GM20431 (cell line): ENCODE results near the gene SFMBT1.

Experiments
- in situ Hi-C: fragments of 300-500 bp; cut with MseI, MboI; formaldehyde crosslinking; loops from one replicate; pipeline ENCODE4 v1.15.0; 2020; ENCODE audit warnings: low sequenced_read_pairs; ENCODE audit not compliant: unreplicated experiment

The SFMBT1 gene

DNA sequence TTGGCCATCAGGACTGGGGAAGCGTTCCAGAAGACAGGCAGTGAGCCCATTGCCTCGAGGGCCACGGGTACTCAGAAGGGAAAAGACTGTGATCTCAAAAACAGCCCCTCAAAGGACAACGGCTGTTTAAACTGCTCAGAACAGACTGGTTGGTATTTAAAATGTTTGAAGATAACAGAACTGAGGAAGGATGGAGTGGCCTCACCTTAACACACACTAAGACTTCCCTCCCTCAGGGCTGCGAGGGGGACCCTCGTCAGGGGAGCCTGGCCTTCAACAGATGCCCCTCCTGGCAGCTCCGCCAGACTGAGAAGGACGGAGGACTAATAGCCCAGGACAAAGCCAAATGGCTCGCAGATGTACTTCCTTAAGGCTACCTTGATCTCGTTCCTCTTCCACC is 151.1 kb downstream of the SFMBT1 start:
- in situ Hi-C loops, result no loop called here

DNA sequence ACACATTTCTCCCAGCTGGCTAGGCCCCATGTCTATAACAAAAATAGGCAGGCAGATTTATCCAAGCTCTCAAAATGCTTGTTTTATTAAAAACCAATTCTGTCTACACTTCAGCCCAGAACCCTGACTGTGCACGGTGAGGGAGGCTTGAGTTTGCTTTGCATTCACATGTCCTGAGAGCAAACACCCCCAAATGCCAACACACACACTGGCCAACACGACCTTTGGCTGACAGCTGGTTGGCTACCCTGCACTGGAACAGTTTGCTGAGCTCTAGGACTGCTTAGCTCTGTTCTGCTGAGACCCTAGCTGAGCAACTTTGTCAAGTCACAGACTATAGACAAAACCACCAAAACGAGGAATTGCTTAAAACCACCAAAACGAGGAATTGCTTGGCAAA is 152.2 kb downstream of the SFMBT1 start:
- in situ Hi-C loops, result no loop called here

DNA sequence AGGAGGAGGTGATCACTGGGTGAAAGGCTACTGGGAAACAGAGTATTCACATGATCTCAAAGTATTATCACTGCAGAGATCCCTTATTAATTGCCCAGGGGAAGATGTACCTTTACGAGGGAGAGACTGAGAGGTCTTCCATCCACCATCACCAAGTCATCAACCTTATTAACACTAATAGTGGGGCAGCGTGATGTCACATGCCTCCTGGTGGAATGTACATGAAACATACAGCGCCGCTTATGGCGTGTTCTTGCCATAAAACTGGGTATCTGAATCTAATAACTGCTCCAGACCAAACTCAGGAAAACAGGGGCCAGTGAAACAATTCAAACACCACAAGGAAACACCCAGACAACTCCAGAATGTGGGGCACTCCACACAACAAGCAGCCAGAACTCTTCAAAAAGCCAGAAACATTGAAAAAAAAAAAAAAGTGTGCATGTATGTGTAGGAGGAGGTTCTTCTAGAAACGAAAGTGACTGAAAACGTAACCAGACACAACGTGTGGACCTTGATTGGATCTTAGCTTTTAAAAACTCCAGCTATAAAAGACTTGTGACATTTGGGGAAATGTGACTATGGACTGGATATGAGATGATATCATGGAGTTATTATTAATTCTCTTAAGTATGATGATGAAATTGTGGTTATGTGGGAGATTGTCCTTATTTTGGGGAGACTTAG is 153.1 kb downstream of the SFMBT1 start:
- in situ Hi-C loops, result no loop called here

DNA sequence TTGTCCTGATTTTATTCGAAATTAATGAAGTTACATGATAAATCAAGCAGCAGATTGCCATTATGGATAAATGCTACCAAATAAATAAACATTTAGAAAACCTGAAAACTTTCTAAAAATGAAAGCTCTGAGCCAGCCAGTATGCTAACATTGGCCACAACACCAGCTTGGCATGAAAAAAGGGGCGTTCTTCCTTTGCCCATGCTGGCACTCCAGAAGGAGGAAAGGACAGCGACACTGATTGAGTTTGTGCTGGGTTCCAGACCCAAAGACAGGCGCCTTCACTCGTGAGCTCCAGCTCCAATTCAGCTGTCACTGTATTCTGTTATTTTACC is 153.6 kb downstream of the SFMBT1 start:
- in situ Hi-C loops, result no loop called here

DNA sequence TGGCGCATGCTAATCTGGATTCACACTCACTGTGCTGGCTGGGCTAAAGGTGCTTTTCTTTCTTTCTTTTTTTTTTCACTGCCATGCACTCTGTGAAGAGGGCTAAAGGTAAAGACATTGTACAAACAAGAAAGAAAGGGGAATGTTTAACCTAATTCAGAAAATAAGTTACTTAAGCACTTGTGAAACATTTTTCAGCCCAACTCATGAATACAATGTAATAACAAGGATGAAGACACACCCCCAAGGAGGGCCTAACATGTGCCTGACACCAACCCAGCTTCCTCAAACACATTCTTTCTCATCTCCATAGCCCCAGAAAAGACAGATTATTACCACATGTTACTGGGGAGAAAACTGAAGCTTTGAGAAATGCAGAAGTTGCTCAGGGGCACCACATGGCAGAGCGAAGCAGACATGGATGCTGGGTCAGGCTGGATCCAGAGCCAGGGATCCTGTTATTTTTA is 154.2 kb downstream of the SFMBT1 start:
- in situ Hi-C loops, result no loop called here

DNA sequence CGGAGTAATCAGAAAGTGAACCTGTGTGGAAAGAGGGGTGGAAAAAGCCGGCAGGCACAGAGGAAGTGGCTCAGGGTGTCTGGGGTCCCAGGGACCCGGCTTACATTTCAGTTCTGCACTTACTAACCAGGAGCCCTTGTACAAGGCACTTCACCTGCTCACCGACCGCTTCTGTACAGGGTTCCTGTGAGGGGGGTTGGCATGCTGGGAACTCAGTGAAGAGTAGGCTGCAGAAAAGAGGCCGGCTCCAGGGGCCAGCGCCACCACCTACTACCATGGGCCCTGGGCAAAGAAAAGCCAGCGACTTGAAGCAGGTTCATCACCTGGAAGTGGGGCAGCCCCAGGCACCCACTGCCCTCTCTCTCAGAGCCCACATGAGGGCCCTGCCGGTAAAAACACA is 154.7 kb downstream of the SFMBT1 start:
- in situ Hi-C loops, result no loop called here

DNA sequence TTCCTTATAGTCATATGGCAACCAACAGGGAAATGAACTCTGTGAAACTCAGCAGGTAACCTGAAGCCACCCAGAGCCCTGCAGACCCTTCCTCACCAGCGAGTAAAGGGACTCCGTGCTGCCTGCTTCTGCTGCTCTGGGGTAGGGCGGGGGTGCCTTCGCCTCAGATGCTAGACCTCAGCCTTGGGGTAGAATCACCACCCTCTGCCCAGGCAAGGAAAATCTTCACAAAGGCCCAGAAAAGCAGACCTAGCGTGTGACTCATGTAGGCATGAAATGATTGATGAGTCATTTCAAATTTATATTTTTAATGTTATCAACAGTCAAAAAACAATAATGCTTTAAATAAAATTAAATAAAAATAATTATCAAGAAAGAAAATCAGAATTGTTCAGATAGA is 155.1 kb downstream of the SFMBT1 start:
- in situ Hi-C loops, result no loop called here

DNA sequence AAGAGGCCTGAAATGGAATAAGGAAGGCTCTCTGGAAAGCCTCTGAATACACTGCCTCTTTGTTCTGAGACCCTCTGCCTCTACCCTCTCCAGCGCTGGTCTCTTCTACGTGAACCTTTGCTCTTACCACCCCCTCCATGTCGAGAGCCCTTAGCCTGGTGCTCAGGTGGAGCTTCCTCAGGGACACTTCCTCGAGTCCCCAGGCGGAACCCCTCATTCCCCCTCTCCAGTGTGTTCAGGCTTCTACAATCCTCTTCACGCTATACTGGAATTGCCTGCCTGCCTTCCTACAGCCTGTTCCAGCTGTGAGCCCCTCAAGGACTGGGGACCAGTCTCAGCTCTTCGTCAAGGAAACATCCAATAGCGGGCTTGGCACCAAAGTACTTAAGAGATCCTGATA is 156.0 kb downstream of the SFMBT1 start:
- in situ Hi-C loops, result no loop called here

DNA sequence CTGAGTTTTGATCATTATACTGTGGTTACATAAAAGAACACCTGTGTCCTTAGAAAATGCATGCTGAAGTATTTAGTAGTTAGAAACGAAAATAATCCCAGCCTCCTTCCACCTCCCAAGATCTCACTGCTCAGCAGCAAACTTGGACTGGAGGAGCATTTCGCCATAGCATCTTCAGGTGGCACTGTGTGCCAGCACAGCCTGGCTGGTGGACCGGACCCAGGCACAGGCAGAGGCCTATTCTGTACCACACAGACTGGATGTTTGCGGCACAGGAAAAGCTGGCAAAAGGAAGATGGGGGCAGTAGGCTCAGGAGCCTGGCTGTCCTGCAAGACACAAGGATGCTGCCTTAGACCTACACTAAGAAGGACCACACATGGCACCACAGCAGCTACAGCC is 158.7 kb downstream of the SFMBT1 start:
- in situ Hi-C loops, result no loop called here

DNA sequence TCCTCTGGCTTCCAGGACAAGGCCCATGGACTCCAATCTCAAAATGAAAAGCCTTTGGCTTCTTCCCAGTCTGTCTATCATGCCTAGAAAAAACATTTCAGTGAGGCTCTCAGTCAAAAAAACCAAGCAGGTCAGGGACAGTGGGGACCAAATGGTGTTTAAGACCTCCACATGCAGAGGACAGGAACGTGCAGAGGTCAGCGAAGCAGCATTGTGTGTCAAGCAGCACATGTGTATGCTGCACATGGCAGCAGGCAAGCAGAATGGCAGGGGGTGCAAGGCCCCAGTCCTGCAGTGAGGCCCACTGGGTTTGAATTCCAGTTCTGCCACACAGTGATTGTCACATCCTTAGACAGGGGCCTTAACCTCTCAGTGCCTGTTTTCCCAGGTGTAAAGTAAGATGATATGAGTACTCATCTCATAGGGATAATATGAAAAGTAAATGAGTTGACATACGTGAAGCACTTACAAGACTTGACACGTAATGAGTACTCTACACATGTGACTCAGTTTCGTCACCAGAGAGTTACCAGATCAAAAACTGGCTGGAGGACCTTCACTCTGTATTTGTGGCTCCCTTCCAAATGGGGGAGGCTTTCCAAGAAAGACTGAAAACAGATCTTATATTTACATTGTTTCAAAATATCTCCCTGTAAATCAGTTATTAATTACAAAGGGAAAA is 159.7 kb downstream of the SFMBT1 start:
- in situ Hi-C loops, result no loop called here

DNA sequence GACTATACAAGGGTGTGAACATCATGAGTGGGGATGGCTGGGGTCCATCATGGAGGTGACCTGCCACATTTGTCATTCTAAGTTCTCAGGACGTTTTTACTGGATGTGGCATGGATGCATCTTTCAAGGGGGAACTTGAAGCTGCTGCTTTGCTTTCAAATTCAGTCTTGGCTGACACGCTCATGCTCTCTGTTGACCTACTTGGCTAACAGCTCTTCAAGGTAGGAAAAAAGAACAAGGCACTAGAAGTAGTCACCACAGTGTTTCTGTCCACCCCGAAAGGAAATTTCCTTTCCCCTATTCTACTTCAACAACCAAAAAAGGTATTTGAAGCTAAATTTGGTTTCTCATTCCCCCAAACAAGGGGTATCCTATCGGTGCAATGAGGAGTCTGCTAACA is 163.5 kb downstream of the SFMBT1 start:
- in situ Hi-C loops, result no loop called here

DNA sequence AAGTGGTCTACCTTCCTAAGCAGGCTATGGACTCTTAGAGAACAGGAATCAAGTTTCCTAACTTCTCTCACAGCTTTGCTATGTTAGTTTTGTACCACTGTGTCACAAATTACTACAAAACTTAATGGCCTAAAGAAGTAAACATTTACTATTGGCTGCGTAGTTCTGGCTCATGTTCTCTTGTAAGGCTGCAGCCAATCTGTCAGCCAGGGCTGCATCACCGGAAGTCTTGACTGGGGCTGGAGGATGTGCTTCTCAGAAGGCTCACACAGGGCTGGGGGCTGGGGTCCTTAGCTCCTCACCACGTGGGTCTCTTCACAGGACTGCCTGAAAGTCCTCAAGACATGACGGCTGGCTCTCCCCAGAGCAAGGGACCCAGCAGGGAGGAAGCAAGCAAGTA is 164.0 kb downstream of the SFMBT1 start:
- in situ Hi-C loops, result no loop called here

DNA sequence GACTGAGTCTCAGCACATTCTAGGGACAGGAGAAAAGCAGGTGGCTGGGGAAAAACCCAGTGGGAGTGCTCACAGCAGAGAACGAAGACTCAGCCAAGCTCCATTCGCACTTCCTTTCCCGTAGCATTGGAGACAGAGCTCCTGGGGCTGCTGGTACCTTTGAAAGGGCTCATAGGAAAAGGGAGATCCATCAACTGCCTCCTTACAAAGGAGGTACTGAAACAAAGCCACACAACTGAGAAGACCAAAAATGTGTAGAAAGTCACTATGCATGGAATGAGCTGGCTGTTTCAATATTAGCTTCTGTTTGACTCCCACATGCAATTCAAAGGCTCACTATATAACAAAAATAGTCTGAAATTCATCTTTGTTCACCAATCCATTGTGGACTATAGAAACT is 165.4 kb downstream of the SFMBT1 start:
- in situ Hi-C loops, result no loop called here

DNA sequence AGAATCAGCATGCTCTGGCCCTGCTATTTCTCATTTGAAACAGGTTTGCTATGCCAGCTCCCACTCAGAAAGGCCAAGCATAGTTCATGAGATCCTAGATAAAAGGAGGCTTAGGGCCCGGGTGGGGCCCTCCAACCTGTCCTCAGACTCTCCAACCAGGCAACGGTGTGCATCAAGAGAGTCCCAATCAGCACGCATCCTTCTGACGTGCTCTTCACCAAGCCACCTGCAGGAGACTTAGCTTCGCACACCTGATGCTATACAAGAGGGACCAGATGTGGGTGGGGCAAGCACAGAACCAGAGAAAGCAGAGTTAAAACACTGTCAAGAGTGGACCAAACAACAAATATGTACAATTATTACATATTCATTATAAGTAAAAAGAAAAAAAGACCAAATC is 165.8 kb downstream of the SFMBT1 start:
- in situ Hi-C loops, result no loop called here

DNA sequence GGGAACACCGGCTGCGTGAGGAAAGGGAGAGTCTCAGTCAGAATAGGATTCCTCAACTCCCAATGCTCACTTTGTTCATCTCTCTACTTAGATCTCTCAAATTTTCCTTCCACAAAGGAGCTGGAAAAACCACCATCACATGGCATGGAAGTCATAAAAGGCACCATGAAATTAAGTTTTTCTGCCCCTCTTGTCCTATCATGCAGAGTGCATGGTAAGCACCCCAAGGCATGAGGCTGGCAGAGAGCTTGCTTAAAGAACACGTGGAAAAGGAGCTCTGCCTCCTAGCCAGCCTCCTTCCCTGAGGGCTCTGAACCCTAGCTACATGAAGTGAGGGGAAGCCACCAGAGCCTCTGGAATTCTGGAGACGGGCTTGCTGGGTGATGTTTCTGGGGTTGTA is 166.3 kb downstream of the SFMBT1 start:
- in situ Hi-C loops, result no loop called here

DNA sequence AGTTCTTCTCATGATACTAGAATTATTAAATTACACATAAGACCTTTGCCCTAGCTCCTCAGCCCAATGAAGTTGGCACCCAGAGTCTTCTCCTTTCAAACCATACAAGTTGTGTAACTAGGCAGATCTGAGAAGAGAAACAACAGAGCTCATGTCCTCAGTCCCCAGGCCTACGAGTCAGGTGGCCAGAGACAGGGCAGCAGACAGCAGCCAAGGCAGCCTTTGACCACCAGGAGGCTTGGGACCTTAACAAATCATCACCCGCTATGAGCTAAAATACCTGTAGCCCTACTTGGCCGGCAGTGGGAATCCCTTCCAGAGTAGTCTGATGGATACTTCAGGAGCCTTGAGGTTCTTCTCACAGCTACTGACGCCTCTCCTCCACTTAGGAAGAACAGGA is 166.8 kb downstream of the SFMBT1 start:
- in situ Hi-C loops, result no loop called here

DNA sequence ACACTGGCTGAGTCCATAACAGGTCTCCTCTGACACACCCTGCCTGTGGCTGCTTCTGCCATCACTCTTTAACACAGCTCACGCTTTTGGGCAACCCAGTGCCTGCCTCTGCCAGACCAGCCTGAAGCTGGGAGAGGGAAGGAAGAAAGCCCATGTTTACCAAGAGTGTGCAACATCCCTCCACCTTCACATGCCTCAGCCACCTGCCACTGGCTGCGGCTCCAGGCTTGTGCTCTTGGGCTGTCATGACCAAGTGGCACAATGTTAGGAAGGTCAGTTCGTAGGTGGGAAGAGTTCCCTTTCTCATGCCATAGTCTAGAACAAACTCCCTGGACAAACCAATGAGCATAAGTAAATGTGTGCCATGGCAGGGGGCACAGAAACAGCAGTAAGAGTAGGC is 168.8 kb downstream of the SFMBT1 start:
- in situ Hi-C loops, result no loop called here

DNA sequence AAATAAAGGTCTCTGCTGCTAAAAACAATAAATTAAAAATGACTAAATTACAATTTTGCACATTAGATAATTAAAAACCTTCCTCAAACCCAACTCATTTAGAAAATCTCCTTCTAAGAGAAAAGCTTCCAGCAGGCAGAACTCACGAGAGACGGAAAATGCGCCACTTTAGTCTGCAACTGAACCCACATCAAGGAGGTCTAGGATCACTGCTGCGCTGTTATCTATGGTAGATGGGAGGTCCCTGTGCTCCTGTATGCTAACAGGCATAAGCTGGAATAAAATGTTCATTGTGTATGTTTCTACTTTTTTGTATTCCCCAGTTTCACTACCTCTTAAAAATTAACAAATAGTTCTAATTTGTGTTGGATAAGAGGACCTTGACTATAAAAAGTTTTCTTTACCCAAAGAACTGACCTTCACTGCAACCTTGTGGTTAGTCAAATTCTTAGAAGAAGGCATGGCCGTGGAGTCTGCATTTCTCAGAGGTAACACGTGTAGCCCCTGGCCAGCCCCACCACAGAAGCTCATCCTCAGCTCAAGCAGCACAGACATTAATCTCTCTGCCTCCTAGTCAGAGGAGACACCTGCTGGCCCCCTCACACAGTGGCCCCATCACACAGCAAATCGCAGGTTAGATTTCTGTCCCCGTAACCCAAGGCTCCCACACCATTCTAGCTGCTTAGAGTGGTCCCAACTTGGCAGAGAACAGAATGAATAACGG is 170.8 kb downstream of the SFMBT1 start:
- in situ Hi-C loops, result no loop called here

DNA sequence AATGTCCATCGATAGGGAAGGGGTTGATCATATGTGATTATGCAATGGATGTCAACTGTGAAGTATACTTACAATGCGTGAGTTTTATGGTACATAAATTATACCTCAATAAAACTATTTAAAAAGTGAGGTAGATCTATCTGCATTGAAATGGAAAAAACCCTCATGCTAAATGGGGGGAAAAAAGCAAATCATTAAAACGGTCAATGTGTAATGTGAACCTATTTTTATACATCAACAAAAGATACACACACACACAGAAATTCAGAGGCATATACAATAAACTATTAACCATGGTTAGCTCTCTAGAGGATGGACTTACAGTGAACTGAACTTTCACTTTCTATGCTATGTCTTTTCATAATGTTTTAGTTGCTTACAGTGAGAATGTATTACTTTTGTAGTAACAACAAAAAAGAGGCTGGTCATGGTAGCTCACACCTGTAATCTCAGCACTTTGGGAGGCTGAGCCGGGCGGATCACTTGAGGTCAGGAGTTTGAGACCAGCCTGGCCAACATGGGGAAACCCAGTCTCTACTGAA is 171.6 kb downstream of the SFMBT1 start:
- in situ Hi-C loops, result no loop called here

DNA sequence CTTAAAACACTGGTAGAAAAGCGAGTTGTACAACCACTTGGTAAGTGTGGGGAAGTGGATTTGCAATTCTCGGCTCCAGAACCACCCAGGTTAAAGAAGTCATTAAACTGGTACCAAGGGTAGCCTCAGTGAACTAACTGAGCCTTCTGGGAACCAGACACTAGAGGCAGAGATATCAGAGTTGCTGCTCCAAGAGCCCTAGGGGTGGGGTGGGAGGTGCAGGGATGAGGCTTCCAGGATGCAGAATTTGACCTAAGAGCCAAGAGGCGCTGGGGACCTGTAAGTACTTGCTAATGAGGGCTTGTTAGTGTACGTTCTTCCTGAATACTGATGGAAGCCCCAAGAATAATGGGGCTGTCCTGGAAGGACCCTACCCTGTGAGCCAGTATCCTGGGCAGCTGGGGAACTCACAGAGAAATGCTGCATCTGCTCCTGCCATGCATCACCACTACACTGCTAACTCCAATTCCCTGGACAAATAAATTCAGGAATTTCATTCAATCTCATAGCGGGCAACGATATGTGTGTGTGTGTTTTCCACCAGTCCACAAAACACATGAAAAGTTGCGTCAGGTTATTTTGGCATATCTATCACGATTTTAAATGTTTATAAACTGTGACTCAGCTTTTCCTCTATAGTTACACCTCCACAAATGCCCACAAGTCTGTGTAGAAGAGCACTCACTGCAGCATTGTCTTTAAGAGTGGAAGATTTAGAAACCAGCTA is 172.3 kb downstream of the SFMBT1 start:
- in situ Hi-C loops, result no loop called here

DNA sequence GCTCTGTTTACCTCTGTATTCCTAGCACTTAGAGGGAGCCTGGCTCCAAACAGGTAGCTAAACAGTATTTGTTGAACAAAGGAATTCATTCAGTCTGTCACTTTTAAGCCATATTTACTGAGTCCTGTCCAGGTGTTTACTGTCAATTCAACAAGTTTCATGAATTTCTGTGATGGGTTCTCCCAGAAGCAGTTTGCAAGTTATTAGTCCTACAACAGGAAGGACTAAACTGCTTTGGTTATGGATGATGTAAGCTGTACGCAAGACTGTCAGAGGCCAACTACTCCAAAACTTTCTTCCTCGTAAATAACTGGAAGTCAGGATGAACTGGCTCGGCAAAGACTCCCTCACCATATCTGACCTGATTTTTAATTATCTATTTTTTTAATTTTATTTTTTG is 173.6 kb downstream of the SFMBT1 start:
- in situ Hi-C loops, result no loop called here
